IMR-90 (cell line): ENCODE data around the gene CD46. TPM values are rescaled to one million over a fixed set of nuclear protein-coding genes. Genes with fewer than 3 reads are reported as not detected.

Source experiments
- ATAC-seq: fragments of 200-7000 bp; cut with Tn5 transposase; 2 replicates; pipeline ENCODE4 v1.9.1; 2020; ENCODE audit warnings: low read depth, mild to moderate bottlenecking, moderate library complexity
- BruUV-seq: library from RNA; stranded (reverse); fragments of 400-500 nt; replicated peaks from 2 replicates; lab custom pipeline; 2021; lab: Mats Ljungman, UMichigan
- CTCF ChIA-PET: fragments of 300-600 bp; formaldehyde crosslinking; extraction: SDS; loops from one replicate; lab custom pipeline; 2021; ENCODE audit warnings: antibody characterized with exemption; lab: Yijun Ruan, JAX
- POLR2A ChIA-PET: fragments of 300-600 bp; sonication (Branson Sonifier 250); formaldehyde crosslinking; loops from one replicate; lab custom pipeline; 2022; ENCODE audit warnings: antibody characterized with exemption; ENCODE audit not compliant: unreplicated experiment; lab: Charles Lee
- DNase-seq: peaks from one replicate; pipeline ENCODE4 v3.0.0; 2013
- H2AFZ ChIP-seq: replicated peaks from 2 replicates; pipeline ENCODE3; 2013; ENCODE audit warnings: low read length, mild to moderate bottlenecking; ENCODE audit not compliant: poor library complexity
- H2AK5ac ChIP-seq: 2 replicates; pipeline ENCODE4 v1.6.1; 2013; ENCODE audit warnings: low read depth, low read length, inconsistent platforms
- H2AK9ac ChIP-seq: replicated peaks from 2 replicates; pipeline ENCODE3; 2013; ENCODE audit warnings: mild to moderate bottlenecking, low read depth, low read length, moderate library complexity; ENCODE audit not compliant: poor library complexity
- H2BK120ac ChIP-seq: 2 replicates; pipeline ENCODE4 v1.6.1; 2013; ENCODE audit warnings: low read depth, low read length, inconsistent platforms
- H2BK15ac ChIP-seq: 3 replicates; pipeline ENCODE4 v1.6.1; 2013; ENCODE audit warnings: low read depth, low read length, inconsistent platforms
- H2BK20ac ChIP-seq: 2 replicates; pipeline ENCODE4 v1.6.1; 2013; ENCODE audit warnings: low read depth, mild to moderate bottlenecking, inconsistent platforms, low read length, moderate library complexity
- H2BK5ac ChIP-seq: 2 replicates; pipeline ENCODE4 v1.6.1; 2013; ENCODE audit warnings: mild to moderate bottlenecking, low read depth, low read length, inconsistent platforms; ENCODE audit not compliant: poor library complexity, severe bottlenecking
- H3K14ac ChIP-seq: replicated peaks from 2 replicates; pipeline ENCODE4 v1.6.1; 2013; ENCODE audit warnings: low read depth, low read length, inconsistent platforms
- H3K18ac ChIP-seq: 2 replicates; pipeline ENCODE4 v1.6.1; 2013; ENCODE audit warnings: low read depth, low read length, control low read depth
- H3K23ac ChIP-seq: 2 replicates; pipeline ENCODE4 v1.6.1; 2013; ENCODE audit warnings: low read depth, low read length, inconsistent platforms
- H3K27ac ChIP-seq: 2 replicates; pipeline ENCODE4 v1.5.1; 2013; ENCODE audit warnings: mild to moderate bottlenecking, control low read depth, low read length; ENCODE audit not compliant: insufficient read depth
- H3K27me3 ChIP-seq: 2 replicates; pipeline ENCODE4 v1.6.1; 2013; ENCODE audit warnings: low read length; ENCODE audit not compliant: control insufficient read depth, insufficient read depth
- H3K36me3 ChIP-seq: 2 replicates; pipeline ENCODE4 v1.6.1; 2013; ENCODE audit warnings: low read length, mixed read lengths; ENCODE audit not compliant: control insufficient read depth, insufficient read depth
- H3K4ac ChIP-seq: 2 replicates; pipeline ENCODE4 v1.6.1; 2013; ENCODE audit warnings: low read depth, low read length, inconsistent platforms
- H3K4me1 ChIP-seq: 2 replicates; pipeline ENCODE4 v1.6.1; 2013; ENCODE audit warnings: low read length, mixed read lengths; ENCODE audit not compliant: control insufficient read depth, insufficient read depth
- H3K4me2 ChIP-seq: 2 replicates; pipeline ENCODE4 v1.6.1; 2013; ENCODE audit warnings: low read depth, mild to moderate bottlenecking, control low read depth, low read length, moderate library complexity
- H3K4me3 ChIP-seq: 2 replicates; pipeline ENCODE4 v1.5.1; 2013; ENCODE audit warnings: low read depth, mild to moderate bottlenecking, control low read depth, low read length, moderate library complexity; ENCODE audit not compliant: insufficient read depth
- H3K56ac ChIP-seq: 2 replicates; pipeline ENCODE4 v1.6.1; 2013; ENCODE audit warnings: low read length, inconsistent platforms; ENCODE audit not compliant: insufficient read depth; ENCODE audit errors: extremely low read depth
- H3K79me1 ChIP-seq, 2 experiments: 2 replicates each; pipeline ENCODE4 v1.6.1; 2013; ENCODE audit warnings: low read length in 2 of 2, inconsistent platforms in 1 of 2, low read depth in 1 of 2
- H3K9ac ChIP-seq: 2 replicates; pipeline ENCODE4 v1.6.1; 2013; ENCODE audit warnings: low read depth, low read length, control low read depth
- H3K9me1 ChIP-seq: 2 replicates; pipeline ENCODE4 v1.6.1; 2013; ENCODE audit warnings: low read length, inconsistent platforms; ENCODE audit not compliant: insufficient read depth
- H3K9me3 ChIP-seq: 2 replicates; pipeline ENCODE4 v1.6.1; 2013; ENCODE audit warnings: low read length; ENCODE audit not compliant: control insufficient read depth, insufficient read depth
- H4K20me1 ChIP-seq: 2 replicates; pipeline ENCODE4 v1.6.1; 2013; ENCODE audit warnings: low read length, inconsistent platforms; ENCODE audit not compliant: insufficient read depth
- H4K5ac ChIP-seq: 2 replicates; pipeline ENCODE4 v1.6.1; 2013; ENCODE audit warnings: mild to moderate bottlenecking, low read depth, low read length, control low read depth
- H4K8ac ChIP-seq, 2 experiments: 2 replicates each; pipeline ENCODE4 v1.6.1; 2013; ENCODE audit warnings: low read depth in 2 of 2, low read length in 2 of 2, control low read depth in 1 of 2, inconsistent platforms in 1 of 2
- H4K91ac ChIP-seq: 2 replicates; pipeline ENCODE4 v1.6.1; 2013; ENCODE audit warnings: low read depth, low read length, inconsistent platforms; ENCODE audit not compliant: insufficient read depth
- BHLHE40 ChIP-seq: fragments of 150-350 bp; IDR thresholded peaks from 2 replicates; pipeline ENCODE4 v1.6.1; 2016; ENCODE audit warnings: mild to moderate bottlenecking, low read depth, low read length
- CHD1 ChIP-seq: IDR thresholded peaks from 2 replicates; pipeline ENCODE4 v1.6.1; 2012; ENCODE audit warnings: low read depth, low read length, improper control_type of control experiment
- ELK1 ChIP-seq: fragments of 150-350 bp; IDR thresholded peaks from 2 replicates; pipeline ENCODE4 v1.6.1; 2016; ENCODE audit warnings: low read depth, mild to moderate bottlenecking, low read length, moderate library complexity, borderline replicate concordance
- MXI1 ChIP-seq: IDR thresholded peaks from 2 replicates; pipeline ENCODE4 v1.6.1; 2012; ENCODE audit warnings: low read depth, mild to moderate bottlenecking, low read length, moderate library complexity, borderline replicate concordance
- POLR2A ChIP-seq: IDR thresholded peaks from 2 replicates; pipeline ENCODE4 v1.6.1; 2012; ENCODE audit warnings: mild to moderate bottlenecking, low read depth, low read length
- WGBS, 2 experiments: methylation state at CpG; one replicate each; pipeline versions ENCODE4 v1.1.5 to v1.1.7; 2013; ENCODE audit warnings: missing lambda C conversion rate in 2 of 2; ENCODE audit not compliant: insufficient read length in 1 of 2; ENCODE audit errors: extremely low coverage in 2 of 2; 5-methylcytosine and 5-hydroxymethylcytosine counted together
- dilution Hi-C: fragments of 300-500 bp; cut with HindIII; formaldehyde crosslinking; loops from one replicate; pipeline ENCODE4 v1.14.3; 2018; ENCODE audit warnings: low sequenced_read_pairs; ENCODE audit not compliant: unreplicated experiment
- in situ Hi-C: fragments of 300-500 bp; cut with MboI; formaldehyde crosslinking; loops from 3 replicates; pipeline ENCODE4 v1.14.3; 2019; ENCODE audit warnings: low sequenced_read_pairs, inconsistent platforms, mixed read lengths
- intact Hi-C: fragments of 100-400 bp; cut with micrococcal nuclease; formaldehyde crosslinking; loops from 2 replicates; pipeline ENCODE4 v1.10.0; 2022
- polyA plus RNA-seq, 3 experiments: library from polyadenylated mRNA; depleted of rRNA; stranded (reverse); fragments of >200 nt; gene quantifications; 2 replicates each; pipeline ENCODE4 v1.2.3, GENCODE V29; 2012; ENCODE audit warnings: low replicate concordance in 1 of 3
- total RNA-seq: library from RNA; depleted of rRNA; stranded (reverse); fragments of >200 nt; gene quantifications from 2 replicates; pipeline ENCODE4 v1.2.3, GENCODE V29; 2012

Gene CD46
- total and polyA plus RNA-seq, 2 of the 4 experiments (the other 2 are of a cell fraction), result 37.1 to 82.0 TPM

DNA sequence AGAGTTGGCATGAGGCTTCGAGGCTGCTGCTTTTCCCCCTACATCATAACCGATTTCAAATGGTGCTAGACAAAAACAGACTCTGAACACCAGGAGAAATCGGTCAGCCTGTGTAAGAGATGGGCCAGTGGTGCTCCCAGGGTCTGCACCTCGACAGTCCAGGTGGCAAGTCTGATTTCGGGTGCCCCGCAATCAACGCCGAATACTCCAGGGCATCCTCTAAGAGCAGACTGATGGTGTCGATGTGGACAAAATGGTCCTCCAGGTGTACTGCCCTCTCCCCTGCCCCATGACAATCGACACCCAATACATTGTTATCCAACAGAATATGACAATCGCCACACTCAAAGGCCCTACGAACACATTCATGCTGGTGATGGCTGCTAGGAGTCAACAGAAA, 50.0 kb downstream of the CD46 start:
- Histone ChIP-seq H3K27ac (no peak overlapping the region), H3K9ac (no peak overlapping the region), H2BK5ac (no peak overlapping the region), H4K8ac (no peak overlapping the region), H2AK5ac (no peak overlapping the region), H3K4me3 (no peak overlapping the region), H3K4me2 (no peak overlapping the region), H2BK20ac (no peak overlapping the region), H2AK9ac (no peak overlapping the region), H3K79me1 (peaks cover 0 to 7% of the 10 kb centered on the region in 2 experiments; a peak in 1 of 4 replicates), H3K56ac (no peak overlapping the region), H4K91ac (no peak overlapping the region), H3K27me3 (no peaks in the 10 kb centered on the region), H3K9me1 (peaks cover 17% of the 10 kb centered on the region; the same call in 1 of the 2 replicates), H3K4ac (no peak overlapping the region), H3K14ac (no peak overlapping the region), H4K20me1 (no peaks in the 10 kb centered on the region), H3K4me1 (peaks cover 7% of the 10 kb centered on the region), H2BK15ac (no peak overlapping the region), H4K5ac (no peak overlapping the region), H3K36me3 (peaks cover 12% of the 10 kb centered on the region; the same call in 1 of the 2 replicates), H3K9me3 (no peaks in the 10 kb centered on the region), H3K18ac (no peak overlapping the region), H3K23ac (no peak overlapping the region), H2BK120ac (no peak overlapping the region), H2AFZ (no peak overlapping the region)
- in situ Hi-C loops, result no loop called here
- intact Hi-C loops, result no loop called here
- ATAC-seq, result no peak
- 84% methylated on average over 5 of the region's 12 CpGs; no CpG with 5 or more reads in 1 of the 2 experiments for WGBS, 2 experiments
- POLR2A ChIA-PET, result no interaction called here
- BruUV-seq, result no TSS peak
- CTCF ChIA-PET, result no interaction called here
- dilution Hi-C loops, result no loop called here
- no peak for DNase-seq
- no peak for TF ChIP-seq CHD1
- no peak for TF ChIP-seq BHLHE40
- TF ChIP-seq MXI1, result no peak
- TF ChIP-seq ELK1, result no peak
- no peak for TF ChIP-seq POLR2A
